COR-L47 (cell line): ENCODE measurements around the gene USO1.
"Not testable (repeated sequence)": the region's sequence is repeated elsewhere in the genome, so short reads cannot be mapped to it uniquely, and the experiment has no call there.

Source experiments
- DNase-seq: peaks from one replicate; lab custom pipeline; 2025; lab: John Stamatoyannopoulos, UW

The USO1 gene

DNA sequence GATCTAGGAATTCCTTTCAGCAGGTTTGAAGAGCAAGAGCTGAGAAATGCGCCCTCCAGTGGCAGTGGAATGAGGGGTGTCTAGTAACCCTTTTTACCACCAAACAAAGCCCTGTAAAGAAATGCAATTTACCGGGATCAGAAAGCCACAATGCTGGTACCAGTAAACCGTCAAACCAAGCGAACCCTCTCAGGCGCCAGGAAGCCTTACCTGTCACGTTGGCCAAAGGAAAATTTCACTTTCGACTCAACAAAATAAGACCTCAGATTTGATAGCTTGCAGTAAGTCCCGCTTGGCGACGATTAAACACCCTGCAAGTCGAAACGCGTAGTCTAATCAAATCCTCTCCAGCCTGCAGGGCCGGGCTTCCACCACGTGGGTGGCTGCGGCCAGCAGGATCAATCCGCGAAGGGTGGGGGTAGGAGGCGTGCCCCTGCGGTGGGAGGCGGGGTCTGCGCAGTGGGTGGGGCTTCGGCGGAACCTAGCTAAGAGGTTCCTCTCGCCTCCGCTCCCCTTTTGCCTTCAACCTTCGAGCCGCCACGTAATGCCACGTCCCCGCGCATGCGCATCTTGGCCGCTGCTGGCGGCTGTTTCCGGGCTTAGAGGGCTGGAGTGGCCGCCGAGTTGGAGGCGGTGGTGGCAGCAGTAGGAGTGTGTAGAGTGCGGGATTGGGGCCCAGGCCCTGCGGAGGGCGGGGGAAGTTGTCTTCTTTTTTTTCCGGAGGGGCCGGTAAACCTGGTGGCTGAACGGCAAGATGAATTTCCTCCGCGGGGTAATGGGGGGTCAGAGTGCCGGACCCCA, at the start of gene USO1:
Gene USO1, plus strand, starts transcription at position 512 of the 801 bp plus-strand sequence. Its CDS starts 243 bp downstream, at position 755.
- DNase-seq: peak; percentile 98

DNA sequence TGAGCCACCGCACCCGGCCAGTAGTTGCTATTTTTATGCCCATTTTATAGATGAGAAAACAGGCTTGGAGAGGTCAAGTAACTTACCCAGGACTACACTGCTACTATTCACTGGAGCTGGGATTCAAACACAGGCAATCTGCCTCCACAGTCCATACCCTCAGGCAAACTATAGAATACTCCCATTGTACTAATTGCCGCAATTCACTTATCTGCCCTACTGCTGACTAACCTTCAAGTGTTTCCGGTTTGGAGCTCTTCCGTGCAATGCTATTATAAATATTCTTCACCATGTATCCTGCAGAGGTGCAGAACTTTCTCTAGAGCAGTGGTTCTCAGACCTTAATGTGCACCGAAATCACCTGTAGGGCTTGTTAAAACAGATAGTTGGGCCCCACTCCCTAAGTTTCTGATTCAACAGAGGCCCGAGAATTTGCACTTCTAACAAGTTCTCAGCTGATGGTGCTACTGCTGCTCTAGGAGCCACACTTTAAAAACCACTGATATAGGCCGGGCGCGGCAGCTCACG, 49.3 kb upstream of the USO1 start:
- no peak for DNase-seq

DNA sequence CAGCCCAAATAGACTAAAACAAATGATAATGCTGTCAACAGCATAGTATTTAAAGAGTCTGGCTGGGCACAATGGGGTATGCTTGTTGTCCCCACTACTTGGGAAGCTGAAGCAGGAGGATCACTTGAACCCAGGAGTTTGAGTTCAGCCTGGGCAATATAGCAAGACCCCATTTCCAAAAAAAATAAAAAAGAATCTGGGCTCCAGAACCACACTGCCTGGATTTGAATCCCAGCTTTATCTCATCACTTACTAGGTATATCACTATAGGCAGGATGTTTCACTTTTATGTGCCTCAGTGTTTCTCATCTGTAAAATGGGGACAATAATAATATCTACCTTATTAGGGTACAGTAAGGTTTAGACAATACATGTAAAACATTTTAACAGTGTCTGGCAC, 45.9 kb upstream of the USO1 start:
- DNase-seq: no peak

GRCh38 chr4:75678965-75679364, 45.4 kb upstream of the USO1 start:
- DNase-seq: no peak

DNA sequence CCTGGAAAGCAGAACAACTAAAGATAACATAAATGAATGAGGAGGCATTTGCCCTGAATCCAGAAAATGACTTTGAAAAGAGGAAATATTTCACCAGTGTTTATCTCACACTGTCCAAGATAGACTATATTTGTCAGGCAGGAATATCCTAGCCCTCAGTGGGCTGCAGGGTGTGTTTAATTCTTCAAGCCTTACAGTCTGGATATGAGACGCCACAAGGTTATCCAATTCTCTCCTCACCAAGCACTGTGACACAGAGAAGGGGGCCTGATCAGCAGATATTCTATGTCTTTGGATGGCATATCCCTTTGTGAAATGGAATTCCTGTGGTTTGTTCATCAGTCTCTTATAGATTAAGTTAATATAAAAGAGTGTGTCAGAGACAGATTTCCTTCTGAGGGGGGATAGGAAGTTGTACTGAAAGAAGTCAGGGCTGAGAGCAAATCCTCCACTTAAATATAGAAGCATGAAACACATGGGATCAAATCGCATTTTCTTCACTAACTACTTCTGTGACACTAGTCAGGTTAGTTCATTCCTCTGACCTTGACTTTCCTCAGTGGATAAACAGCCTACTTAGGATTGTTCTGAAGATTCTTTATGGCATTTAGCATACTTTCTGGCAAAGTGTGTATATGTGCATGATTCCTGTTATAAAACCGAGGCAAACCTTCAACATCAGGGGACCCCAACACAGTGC, 44.4 kb upstream of the USO1 start:
- no peak for DNase-seq

DNA sequence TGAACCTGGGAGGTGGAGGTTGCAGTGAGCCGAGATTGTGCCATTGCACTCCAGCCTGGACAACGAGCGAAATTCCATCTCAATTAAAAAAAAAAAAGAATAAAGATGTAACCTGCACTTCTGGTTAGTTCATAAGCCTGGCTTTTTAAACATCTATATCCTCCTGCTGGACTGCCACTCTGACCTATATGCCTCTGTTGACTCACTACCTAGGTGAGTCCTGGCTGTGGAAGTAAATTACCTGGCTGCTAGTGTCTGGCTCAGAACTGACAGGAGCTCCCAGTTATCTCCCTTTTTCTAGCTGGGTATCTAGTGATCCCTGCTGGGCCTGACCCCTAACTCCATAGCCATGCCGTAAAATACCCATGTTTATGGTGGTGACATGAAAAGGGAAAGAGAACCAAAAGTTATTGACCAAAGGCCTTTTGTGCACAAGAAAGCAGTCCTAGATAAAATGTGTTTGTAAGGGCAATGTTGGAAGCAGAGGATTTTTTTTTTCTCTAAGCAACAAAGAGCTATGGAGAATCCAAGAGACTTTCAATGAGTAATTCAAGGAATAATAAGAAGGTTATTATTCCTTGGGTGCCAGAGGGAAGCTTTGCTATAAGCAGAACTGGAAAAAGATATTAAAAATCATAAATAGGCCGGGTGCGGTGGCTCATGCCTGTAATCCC, 40.8 kb upstream of the USO1 start:
- no peak for DNase-seq

- DNase-seq: no peak
These were observed 38.7 kb upstream of the USO1 start for GRCh38 chr4:75685546-75686189.

DNA sequence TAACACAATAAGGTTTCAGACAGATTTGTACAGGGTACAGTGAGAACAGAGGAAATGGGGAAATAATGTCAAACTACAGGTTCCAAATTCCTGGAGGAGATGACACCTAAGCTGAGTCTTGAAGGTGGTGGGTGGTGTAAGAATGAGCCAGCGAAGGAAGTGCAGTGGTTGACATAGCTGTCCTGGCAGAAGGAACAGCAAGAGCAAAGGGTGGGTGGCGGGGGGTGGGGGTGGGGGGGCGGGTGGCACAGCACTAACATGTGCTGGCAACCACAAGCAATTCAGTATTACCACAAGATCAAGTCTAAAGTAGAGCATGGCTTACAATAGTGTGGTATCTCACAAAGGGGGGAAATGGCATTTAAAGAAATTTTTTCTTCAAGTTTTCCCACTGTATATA, 38.0 kb upstream of the USO1 start:
- no peak for DNase-seq

DNA sequence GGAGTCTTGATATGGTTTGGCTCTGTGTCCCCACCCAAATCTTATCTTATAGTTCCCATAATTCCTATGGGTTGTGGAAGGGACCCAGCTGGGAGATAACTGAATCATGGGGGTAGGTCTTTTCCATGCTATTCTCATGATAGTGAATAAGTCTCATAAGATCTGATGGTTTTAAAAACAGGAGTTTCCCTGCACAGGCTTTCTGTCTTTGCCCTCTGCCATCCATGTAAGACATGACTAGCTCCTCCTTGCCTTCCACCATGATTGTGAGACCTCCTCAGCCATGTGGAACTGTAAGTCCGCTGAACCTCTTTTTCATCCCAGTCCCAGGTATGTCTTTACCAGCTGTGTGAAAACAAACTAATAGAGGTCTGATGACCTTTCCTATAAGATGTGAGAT, 37.3 kb upstream of the USO1 start:
- not testable (repeated sequence) for DNase-seq

DNA sequence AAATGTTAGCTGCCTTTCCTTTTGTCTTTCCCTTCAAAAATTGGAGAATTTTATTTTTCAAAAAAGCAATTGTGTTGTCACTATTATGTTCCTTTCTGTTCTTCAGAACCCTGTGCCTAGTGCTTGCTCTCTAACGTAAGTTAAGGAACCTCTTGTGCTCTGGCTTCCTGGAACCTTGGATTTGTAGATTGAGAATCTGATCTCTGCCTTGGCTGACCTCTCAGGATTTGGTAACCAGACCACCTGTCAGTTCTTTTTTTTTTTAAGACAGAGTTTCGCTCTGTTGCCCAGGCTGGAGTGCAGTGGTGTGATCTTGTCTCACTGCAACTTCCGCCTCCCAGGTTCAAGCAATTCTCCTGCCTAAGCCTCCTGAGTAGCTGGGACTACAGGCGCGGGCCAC, 32.3 kb upstream of the USO1 start:
- not testable (repeated sequence) for DNase-seq

- no peak for DNase-seq
These were observed 28.3 kb upstream of the USO1 start for GRCh38 chr4:75696071-75696470.

GRCh38 chr4:75696581-75696980, 27.8 kb upstream of the USO1 start:
- no peak for DNase-seq

DNA sequence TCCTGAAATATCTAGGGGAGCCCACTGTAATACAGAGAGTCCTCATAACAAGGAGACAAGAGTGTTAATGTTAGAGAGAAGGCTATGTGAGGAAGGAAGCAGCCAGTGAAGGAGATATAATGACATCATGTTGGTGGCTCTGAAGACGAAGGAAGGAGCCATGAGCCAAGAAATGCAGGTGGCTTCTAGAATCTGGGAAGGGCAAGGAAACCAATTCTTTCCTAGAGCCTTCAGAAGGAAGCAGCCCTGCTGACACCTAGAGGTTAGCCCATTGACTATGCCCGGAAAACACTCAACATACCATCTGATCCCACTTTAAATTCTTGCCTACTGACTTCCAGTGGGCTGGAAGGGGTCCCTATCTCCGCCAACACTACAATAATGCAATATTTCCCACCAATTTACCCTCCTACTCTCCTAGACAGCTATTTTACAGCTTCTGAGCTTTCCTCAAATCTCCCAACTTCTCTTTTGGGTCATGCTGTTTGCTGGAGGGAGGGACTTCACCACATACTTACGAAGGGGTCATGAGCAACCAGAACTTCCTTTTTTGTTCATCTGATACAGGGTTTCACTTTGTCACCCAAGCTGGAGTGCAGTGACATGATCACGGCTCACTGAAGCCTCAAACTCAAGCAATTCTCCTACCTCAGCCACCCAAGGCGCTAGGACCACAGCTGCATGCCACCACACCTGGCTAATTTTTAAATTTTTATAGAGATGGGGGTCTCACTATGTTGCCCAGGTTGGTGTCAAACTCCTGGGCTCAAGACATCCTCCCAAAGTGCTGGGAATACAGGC, 26.0 kb upstream of the USO1 start:
- DNase-seq: no peak

GRCh38 chr4:75698963-75699228, 25.5 kb upstream of the USO1 start:
- DNase-seq: no peak

DNA sequence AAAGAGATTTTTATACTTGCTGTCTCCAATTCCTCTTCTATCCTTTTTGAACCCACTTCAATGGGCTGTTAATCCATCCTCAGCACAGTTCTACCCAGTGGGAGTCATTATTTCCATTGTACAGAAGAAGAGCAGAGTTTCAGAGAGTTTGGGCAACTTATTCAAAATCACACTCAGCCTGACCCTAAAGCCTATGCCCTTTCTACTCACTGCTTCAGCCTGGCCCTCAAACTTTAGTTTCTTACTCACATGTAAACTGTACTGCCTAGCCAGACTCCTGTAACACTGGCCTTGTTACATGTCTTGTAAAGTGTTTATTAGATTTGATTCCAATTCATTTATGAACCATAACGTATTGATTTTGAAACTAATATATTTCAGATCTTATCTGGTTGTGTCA, 25.1 kb upstream of the USO1 start:
- DNase-seq: no peak

- no peak for DNase-seq
These were observed 21.4 kb upstream of the USO1 start for GRCh38 chr4:75702919-75703411.

- no peak for DNase-seq
These were observed 19.0 kb upstream of the USO1 start for GRCh38 chr4:75705198-75705977.

DNA sequence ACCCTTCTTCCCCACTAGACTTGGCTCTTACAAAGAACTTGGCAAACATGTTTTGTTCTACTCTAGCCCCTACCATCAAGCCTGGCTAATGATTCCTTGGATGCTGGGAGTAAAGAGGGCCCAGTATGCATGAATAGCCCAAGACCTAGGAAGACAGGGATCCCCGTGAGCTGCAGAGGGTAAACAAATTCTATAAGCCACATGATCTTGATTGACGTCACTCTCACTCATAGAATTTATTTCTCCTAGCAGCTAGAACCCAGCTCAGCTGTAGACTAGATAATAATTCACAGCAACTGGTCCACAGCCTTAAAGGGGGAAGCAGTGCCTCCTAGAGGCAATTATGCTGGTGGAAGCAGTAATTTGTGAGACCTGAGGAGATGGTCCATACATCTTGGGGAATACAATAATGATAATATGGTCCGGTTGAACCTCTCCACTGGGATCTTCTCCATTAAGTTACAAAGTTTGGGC, 16.1 kb upstream of the USO1 start:
- DNase-seq: no peak

DNA sequence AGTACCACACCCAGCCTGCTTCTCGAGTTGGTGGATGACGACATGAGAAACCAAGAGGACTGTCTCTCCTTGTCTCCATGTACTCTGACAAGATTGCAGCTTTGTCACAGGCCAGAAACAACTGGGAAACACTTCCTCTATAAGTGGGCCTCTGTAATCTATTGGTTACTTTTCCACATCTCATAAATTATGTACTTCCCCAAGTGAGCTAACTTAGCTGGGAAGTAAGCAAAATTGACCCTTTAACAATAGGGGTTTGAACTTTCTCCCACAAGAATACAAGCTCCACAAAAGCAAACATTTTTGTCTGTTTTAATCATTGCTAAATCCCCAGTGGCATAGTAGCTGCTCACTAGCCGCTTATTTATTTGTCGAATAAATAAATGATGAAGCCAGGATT, 14.1 kb upstream of the USO1 start:
- no peak for DNase-seq

DNA sequence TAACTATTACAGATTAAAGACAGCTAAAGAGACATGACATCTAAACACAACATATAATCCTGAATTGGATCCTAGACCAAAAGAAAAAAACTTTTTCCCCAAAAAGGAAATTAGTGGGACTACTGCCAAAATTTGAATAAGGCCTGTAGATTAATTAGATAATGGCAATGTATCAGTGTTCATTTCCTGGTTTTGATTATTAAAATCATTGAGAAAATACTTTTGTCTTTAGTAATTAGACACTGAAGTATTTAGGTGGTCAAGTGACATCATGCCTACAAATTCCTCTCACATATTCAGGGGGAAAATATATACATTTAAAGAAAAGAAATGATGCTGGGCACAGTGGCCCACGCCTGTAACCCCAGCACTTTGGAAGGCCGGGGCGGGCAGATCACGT, 10.4 kb upstream of the USO1 start:
- no peak for DNase-seq

DNA sequence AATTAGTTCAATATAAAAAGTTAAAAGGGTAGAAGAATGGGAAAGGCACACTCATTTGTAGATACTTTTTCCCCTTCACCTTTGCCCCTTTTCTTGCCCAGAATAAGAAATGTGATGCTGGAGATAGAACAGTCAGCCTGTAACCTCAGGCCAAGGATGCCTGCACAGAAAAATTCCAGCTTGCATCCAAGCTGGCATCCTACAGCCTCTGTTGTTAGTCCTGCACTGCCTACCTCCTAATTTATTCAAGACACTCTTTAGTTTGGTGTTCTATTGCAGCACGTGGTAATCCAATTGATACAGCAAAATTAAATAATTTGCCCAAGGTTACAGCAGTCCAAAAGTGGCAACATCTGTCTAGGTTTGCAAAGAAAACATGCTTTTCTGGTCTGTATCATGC, 9.7 kb upstream of the USO1 start:
- DNase-seq: no peak
